Hepatocyte (in vitro differentiated cells): ENCODE measurements around the gene LHX8. TPM values are rescaled to one million over a fixed set of nuclear protein-coding genes. Genes with fewer than 3 reads are reported as not detected.

Experiments used
- DNase-seq: peaks from one replicate; pipeline ENCODE4 v3.0.0-alpha.2; 2016; ENCODE audit warnings: low spot score
- H2AFZ ChIP-seq: fragments of 200-600 bp; sonication (generic); 2 replicates; pipeline ENCODE4 v1.6.0; 2016; ENCODE audit warnings: antibody characterized with exemption, mild to moderate bottlenecking
- H3K27ac ChIP-seq: fragments of 200-600 bp; sonication (generic); 2 replicates; pipeline ENCODE4 v1.5.1; 2016; ENCODE audit warnings: mild to moderate bottlenecking
- H3K27me3 ChIP-seq: fragments of 200-600 bp; sonication (generic); 2 replicates; pipeline ENCODE4 v1.6.1; 2016
- H3K36me3 ChIP-seq: fragments of 200-600 bp; sonication (generic); replicated peaks from 2 replicates; pipeline ENCODE4 v1.5.1; 2016; ENCODE audit warnings: low read depth; ENCODE audit not compliant: insufficient read depth
- H3K4me1 ChIP-seq: fragments of 200-600 bp; sonication (generic); 2 replicates; pipeline ENCODE4 v1.5.1; 2016; ENCODE audit warnings: mild to moderate bottlenecking, moderate library complexity; ENCODE audit not compliant: insufficient read depth
- H3K4me2 ChIP-seq: fragments of 200-600 bp; sonication (generic); 2 replicates; pipeline ENCODE4 v1.6.0; 2016
- H3K4me3 ChIP-seq: fragments of 200-600 bp; sonication (generic); 2 replicates; pipeline ENCODE4 v1.5.1; 2016; ENCODE audit warnings: mild to moderate bottlenecking
- H3K79me2 ChIP-seq: fragments of 200-600 bp; sonication (generic); 2 replicates; pipeline ENCODE4 v1.6.0; 2017; ENCODE audit warnings: mild to moderate bottlenecking
- H3K9me2 ChIP-seq: fragments of 200-600 bp; sonication (generic); replicated peaks from 2 replicates; pipeline ENCODE4 v1.6.0; 2017; ENCODE audit warnings: mild to moderate bottlenecking; ENCODE audit not compliant: insufficient read depth
- H3K9me3 ChIP-seq: fragments of 200-600 bp; sonication (generic); 2 replicates; pipeline ENCODE4 v1.5.1; 2016; ENCODE audit warnings: low read depth, mild to moderate bottlenecking
- H4K20me1 ChIP-seq: fragments of 200-600 bp; sonication (generic); 2 replicates; pipeline ENCODE4 v1.6.0; 2016; ENCODE audit warnings: mild to moderate bottlenecking; ENCODE audit not compliant: insufficient read depth, poor library complexity, severe bottlenecking
- EZH2 ChIP-seq: fragments of 200-600 bp; sonication (generic); IDR thresholded peaks from 2 replicates; pipeline ENCODE4 v1.6.1; 2016; ENCODE audit warnings: antibody characterized with exemption, mild to moderate bottlenecking, borderline replicate concordance
- EZH2phosphoT487 ChIP-seq: fragments of 200-600 bp; sonication (generic); IDR thresholded peaks from one replicate; pipeline ENCODE4 v1.6.1; 2018; ENCODE audit warnings: antibody characterized with exemption, mild to moderate bottlenecking, low read depth, moderate library complexity; ENCODE audit not compliant: unreplicated experiment, severe bottlenecking
- WGBS: methylation state at CpG from one replicate; pipeline ENCODE4 v1.1.6; 2016; ENCODE audit warnings: low lambda C conversion rate; ENCODE audit errors: missing lambda C conversion rate; 5-methylcytosine and 5-hydroxymethylcytosine counted together
- polyA plus RNA-seq: library from polyadenylated mRNA; unstranded; fragments of >200 nt; fragmentation: Nextera tagmentation; extraction: Ambion mirVana; gene quantifications from 2 replicates; pipeline ENCODE4 v1.2.1, GENCODE V29; 2016
- total RNA-seq: library from RNA; depleted of rRNA; stranded (reverse); fragments of >200 nt; gene quantifications from 2 replicates; pipeline ENCODE4 v1.2.3, GENCODE V29; 2014
- TF ChIP-seq, protein P1 (sequence below): fragments of 200-600 bp; sonication (generic); IDR thresholded peaks from 2 replicates; pipeline ENCODE4 v1.5.1; 2016; ENCODE audit warnings: antibody characterized with exemption, mild to moderate bottlenecking; ENCODE audit not compliant: poor library complexity

Gene LHX8
- total and polyA plus RNA-seq, 2 experiments from 2014 or later, result 0.37 to 0.87 TPM

DNA sequence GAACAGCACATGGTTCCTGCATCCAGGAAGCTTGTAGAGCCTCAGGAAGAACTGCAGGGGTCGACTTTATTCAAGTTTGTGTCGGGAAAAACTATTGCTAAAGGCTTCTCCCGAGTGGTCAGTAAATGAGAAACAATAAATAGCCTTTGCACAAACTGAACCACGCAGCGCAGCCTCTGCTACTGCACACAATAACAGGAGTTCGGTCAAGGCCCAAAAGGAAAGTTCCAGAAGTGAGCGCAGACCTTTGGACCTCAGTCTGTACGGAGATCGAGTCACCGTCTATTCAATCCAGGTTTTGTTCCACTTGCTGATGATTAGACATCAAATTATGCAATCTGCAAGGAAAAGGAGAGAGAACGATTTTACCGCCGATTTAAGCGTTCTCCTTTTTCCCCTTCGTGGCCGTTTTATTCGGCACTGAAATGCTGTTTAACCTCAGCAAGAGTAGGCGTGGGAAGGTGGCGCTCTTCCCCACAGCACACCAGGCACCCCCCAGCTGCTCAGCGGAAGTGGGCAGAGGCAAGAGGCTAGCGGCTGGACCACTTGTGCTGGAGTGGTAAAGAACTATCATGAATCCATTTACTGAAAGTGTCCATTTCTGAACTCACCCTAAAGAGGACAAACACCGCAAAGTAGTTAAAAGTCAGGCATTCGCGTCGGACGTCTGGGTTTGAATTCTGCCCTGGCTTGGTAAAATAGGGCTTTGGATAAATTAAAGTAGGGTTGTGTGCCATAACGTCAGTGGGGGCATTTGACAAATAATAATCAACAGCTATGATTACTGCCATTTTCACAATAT lies 6.1 kb upstream of the LHX8 start:
- no peaks in the 10 kb centered on the region for H3K79me2 ChIP-seq
- no peak for DNase-seq
- no peak overlapping the region for H3K27ac ChIP-seq
- no peak overlapping the region for H3K4me3 ChIP-seq
- no peaks in the 10 kb centered on the region for H3K9me2 ChIP-seq
- H3K4me2 ChIP-seq, result no peak overlapping the region
- H3K27me3 ChIP-seq, result peaks cover 63% of the 10 kb centered on the region
- no peaks in the 10 kb centered on the region for H3K9me3 ChIP-seq
- no peak overlapping the region for H2AFZ ChIP-seq
- WGBS, result 74% methylated on average over 27 of the region's 27 CpGs
- H3K36me3 ChIP-seq, result no peaks in the 10 kb centered on the region
- TF ChIP-seq, protein P1, sequence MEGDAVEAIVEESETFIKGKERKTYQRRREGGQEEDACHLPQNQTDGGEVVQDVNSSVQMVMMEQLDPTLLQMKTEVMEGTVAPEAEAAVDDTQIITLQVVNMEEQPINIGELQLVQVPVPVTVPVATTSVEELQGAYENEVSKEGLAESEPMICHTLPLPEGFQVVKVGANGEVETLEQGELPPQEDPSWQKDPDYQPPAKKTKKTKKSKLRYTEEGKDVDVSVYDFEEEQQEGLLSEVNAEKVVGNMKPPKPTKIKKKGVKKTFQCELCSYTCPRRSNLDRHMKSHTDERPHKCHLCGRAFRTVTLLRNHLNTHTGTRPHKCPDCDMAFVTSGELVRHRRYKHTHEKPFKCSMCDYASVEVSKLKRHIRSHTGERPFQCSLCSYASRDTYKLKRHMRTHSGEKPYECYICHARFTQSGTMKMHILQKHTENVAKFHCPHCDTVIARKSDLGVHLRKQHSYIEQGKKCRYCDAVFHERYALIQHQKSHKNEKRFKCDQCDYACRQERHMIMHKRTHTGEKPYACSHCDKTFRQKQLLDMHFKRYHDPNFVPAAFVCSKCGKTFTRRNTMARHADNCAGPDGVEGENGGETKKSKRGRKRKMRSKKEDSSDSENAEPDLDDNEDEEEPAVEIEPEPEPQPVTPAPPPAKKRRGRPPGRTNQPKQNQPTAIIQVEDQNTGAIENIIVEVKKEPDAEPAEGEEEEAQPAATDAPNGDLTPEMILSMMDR, result no peak
- TF ChIP-seq EZH2, result no peak
- no peak for TF ChIP-seq EZH2phosphoT487
- H4K20me1 ChIP-seq, result no peaks in the 10 kb centered on the region
- H3K4me1 ChIP-seq, result peaks cover 15% of the 10 kb centered on the region

DNA sequence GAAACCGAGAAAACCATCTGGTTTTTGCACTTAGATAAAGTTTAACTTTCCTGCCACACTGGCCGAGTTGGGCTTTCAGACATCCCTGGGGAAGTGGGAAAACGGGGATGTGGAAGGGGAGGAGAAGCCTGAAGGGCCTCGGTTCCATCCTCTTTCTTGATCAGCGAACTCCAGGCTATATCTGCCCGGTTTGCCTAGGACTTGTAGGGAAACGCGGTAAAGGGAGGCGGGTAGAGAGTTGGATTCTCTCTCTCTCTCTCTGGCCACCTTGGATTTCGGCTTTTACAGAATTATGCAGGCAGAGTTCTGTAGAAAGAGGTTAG lies 4.6 kb upstream of the LHX8 start:
- Histone ChIP-seq H4K20me1 (no peaks in the 10 kb centered on the region), H3K4me1 (peaks cover 15% of the 10 kb centered on the region), H3K27me3 (peaks cover 78% of the 10 kb centered on the region), H3K27ac (no peak overlapping the region), H3K4me3 (no peak overlapping the region), H3K79me2 (no peaks in the 10 kb centered on the region), H3K4me2 (peak overlapping the region; percentile 67), H3K36me3 (no peaks in the 10 kb centered on the region), H3K9me3 (no peaks in the 10 kb centered on the region), H2AFZ (no peak overlapping the region), H3K9me2 (no peaks in the 10 kb centered on the region)
- no peak for TF ChIP-seq EZH2phosphoT487
- TF ChIP-seq, protein P1, result no peak
- WGBS, result 18% methylated on average over 10 of the region's 10 CpGs
- no peak for DNase-seq

DNA sequence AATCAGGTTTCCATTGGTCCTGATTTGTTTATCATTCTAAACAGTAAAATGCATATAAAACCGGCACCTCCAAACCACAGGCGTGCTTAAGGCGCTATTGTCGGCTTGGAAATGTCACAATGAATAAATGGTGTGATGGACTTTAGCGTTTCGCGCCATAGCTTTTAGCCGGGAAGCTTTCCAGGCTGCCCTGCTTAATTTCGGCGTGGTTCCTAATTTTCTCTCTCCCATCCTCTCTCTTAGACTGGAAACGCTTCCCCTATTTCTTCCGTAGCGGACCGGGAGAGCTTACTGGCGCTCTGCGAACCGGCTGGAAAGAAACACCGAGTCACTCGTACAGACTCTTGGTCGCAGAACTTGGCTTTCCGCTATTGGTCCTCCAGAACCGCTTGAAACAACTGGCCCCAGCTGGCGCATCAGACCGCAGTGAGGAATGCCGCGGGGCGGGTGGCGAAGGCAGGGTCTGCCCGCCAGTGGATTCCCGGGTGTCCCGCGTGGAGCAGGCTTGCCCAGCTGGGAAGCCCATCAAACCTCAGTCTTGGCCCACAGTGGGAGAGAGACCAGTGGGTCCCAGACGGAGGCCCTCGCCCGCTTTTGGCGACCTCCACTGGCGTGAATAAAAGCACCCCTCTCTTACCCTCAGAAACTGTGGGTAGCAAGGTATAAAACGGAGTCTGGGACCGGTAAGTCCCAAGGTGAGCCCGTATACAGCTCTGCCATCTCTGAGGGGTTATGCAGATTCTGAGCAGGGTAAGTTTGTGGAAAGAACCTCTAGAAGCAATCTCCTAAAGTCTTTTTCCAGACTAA lies 4.0 kb upstream of the LHX8 start:
- peaks cover 84% of the 10 kb centered on the region for H3K27me3 ChIP-seq

More for the DNA sequence above, 4.0 kb upstream of the LHX8 start:
- H3K27ac ChIP-seq, result no peak overlapping the region
- H3K9me2 ChIP-seq, result no peaks in the 10 kb centered on the region
- H3K4me3 ChIP-seq, result no peak overlapping the region
- peak overlapping the region; percentile 34 for H2AFZ ChIP-seq
- peak; percentile 62 for TF ChIP-seq EZH2
- peak; percentile 67 for TF ChIP-seq EZH2phosphoT487
- TF ChIP-seq, protein P1, result no peak
- H3K36me3 ChIP-seq, result no peaks in the 10 kb centered on the region
- H3K9me3 ChIP-seq, result no peaks in the 10 kb centered on the region
- peak overlapping the region; percentile 67 for H3K4me2 ChIP-seq
- DNase-seq, result no peak
- peaks cover 20% of the 10 kb centered on the region for H3K4me1 ChIP-seq
- no peaks in the 10 kb centered on the region for H3K79me2 ChIP-seq
- WGBS, result 6% methylated on average over 40 of the region's 40 CpGs
- H4K20me1 ChIP-seq, result no peaks in the 10 kb centered on the region
